HuH-7.5 (cell line): ENCODE data around the gene FBXW5.

Experiments
- DNase-seq: peaks from one replicate; pipeline ENCODE4 v3.0.0; 2011; ENCODE audit warnings: low spot score

FBXW5 gene, protein sequence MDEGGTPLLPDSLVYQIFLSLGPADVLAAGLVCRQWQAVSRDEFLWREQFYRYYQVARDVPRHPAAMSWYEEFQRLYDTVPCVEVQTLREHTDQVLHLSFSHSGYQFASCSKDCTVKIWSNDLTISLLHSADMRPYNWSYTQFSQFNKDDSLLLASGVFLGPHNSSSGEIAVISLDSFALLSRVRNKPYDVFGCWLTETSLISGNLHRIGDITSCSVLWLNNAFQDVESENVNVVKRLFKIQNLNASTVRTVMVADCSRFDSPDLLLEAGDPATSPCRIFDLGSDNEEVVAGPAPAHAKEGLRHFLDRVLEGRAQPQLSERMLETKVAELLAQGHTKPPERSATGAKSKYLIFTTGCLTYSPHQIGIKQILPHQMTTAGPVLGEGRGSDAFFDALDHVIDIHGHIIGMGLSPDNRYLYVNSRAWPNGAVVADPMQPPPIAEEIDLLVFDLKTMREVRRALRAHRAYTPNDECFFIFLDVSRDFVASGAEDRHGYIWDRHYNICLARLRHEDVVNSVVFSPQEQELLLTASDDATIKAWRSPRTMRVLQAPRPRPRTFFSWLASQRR

DNA sequence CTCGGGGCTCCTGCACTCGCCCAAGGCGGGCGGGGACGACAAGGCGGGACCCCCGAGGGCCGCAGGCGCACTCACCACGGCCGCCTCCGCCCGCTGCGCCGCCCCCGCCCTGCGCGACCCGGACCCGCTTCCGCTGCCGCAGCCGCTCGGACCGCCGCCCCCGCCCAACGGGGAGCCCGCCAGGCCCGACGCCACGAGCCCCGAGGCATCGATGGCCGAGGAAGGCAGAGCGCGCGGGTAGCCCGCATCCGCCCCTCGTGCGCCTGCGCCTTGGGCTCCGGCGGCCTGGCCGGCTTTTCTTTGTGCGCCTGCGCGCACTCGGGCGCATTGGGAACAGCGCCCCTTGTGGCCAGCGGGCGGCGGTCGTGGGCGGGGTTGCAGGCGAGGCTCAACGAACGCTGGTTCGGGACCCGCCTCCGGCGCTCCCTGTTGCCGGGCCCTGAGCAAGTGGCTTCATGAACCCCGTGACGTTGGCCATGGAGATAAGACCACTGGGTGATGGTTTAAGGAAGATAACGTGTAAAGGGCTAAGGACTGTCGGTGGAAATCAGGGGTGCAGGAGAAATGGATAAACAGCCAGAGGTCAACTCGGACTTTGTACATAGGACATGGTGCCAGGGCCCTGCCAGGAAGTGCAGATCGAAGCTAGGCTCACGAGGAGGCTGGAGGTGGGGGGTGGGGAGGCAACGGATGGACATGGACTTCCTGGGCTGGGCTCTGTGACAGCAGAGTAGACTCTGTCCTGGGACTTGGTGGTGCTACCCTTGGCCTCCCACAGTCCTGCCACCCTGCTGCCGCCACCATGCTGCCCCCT lies at the start of gene FBXW5, which contains the start of gene C8G:
FBXW5 (minus strand) TSS at position 220 of the 814 bp plus-strand sequence. CDS start 655 bp downstream, outside the sequence.
C8G (plus strand) TSS at position 725 of the 814 bp plus-strand sequence; CDS start at position 803, 78 bp downstream.
- DNase-seq = peak; percentile 99

DNA sequence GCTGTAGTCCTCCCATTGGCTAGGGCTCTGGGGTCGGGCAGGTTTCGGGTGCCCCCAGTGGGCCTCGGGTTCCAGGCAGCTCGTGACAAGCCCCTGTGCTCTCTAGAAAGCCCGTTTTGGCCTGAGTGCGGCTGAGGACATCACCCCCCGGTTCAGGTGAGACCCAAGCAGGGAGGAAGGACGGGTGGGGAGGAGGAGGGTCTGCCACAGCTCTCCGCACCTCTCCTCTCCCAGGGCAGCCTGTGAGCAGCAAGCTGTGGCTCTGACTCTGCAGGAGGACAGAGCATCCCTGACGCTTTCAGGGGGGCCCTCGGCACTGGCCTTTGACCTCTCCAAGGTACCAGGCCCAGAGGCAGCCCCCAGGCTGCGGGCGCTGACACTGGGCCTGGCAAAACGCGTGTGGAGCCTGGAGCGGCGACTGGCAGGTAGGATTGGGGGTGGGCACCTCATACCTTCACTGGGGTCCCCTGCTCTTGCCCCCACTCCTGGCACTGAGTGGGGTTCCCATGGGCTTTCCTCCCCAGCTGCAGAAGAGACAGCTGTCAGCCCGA lies 48.4 kb upstream of the FBXW5 start:
- no peak for DNase-seq

DNA sequence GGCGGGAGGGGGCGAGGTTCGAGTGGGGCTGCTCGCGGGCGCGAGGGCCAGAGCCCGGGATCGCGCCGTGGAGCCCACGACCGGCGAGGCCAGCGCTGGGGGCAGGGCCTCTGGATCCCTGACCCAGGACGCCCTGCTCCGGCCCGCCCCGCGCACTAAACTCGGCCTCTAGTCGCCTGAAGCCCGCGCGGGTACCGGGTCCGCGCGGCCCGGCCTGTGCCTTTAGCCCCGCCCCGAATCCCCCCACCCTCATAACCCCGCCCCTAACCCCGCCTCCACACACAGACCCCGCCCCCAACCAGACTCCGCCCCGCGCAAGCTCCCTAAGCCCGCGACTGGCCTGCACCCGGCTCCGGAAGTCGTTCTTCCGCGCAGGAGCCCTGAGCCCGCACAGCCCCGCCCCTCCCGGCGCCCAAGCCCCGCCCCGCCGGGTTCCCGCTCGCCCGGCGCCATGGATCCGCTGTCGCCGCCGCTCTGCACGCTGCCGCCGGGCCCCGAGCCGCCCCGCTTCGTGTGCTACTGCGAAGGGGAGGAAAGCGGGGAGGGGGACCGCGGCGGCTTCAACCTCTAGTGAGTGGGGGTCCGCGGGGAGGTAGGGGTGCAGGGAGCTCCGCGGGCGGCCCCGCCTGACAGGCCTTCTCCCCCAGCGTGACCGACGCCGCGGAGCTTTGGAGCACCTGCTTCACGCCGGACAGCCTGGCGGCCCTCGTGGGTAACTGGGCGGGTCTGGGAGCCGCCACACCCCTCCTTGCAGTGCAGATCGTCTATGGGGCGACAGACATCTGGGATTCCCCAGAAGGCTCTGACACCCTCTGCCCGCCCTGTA lies 47.7 kb upstream of the FBXW5 start, which contains the start of gene PAXX:
PAXX (plus strand) TSS at position 430 of the 826 bp plus-strand sequence; CDS start at position 452, 22 bp downstream.
- peak; percentile 100 for DNase-seq

DNA sequence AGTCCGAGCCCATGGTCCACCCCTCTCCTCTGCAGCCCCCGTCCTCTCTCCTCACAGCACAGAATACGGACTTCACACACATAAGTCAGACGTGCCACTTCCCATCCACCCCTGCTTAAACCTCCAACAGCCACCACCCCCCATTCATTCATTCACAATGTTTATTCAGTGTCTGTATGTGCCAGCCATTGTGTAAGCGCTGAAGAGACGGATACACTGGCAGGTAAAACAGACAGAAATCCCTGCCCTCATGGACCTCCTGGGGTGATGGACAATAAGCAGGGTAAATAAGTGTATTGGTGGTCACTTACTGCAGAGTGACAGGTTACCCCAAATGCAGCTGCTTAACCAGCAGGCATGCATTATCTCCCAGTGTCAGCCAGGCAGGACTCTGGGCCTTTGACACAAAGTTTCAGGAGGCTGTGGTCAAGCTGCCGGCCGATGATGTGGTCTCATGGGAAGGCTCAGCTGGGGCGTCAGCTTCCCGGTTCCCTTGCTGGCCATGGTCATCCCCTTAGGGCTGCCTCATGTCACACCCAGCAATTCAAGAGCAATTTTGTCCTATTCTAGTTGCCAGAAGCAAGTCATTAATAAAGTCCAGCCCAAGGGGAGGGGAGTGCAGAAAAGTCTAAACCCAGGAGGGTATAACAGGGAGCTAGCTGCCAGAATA lies 45.8 kb upstream of the FBXW5 start:
- DNase-seq = no peak

DNA sequence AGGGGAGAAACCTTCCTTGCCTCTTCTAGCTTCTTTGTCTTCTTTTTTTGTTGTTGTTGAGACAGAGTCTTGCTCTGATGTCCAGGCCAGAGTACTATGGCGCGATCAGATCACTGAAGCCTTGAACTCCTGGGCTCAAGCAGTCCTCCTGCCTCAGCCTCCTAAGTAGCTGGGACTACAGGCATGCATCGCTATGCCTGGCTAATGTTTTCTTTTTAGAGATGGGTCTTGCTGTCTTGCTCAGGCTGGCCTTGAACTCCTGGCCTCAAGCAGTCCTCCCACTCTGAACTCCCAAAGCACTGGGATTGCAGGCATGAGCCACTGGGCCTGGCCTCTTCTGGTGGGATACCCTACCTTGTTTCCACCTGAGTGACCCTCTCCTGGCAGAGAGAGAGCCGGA lies 44.3 kb upstream of the FBXW5 start:
- DNase-seq = no peak

DNA sequence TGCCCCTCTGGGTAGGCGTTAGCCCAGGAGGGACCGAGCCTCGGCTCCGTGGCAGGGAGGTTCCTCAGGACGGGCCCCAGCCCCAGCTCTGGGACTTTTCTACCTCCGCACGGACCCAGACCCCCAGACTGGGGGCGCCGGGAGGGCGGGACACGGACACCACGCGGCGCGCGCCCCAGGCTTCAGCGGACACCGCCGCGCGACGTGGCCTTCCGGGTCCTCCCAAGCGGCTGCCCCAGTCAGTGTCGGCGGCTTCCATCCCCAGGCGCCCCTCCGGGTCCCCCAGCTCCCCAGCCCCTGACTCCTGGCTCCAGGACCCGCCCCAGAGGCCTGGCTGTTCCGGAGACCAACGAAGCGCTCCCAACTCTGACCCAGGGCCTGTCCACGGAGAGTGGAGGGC lies 41.3 kb upstream of the FBXW5 start:
- no peak for DNase-seq

DNA sequence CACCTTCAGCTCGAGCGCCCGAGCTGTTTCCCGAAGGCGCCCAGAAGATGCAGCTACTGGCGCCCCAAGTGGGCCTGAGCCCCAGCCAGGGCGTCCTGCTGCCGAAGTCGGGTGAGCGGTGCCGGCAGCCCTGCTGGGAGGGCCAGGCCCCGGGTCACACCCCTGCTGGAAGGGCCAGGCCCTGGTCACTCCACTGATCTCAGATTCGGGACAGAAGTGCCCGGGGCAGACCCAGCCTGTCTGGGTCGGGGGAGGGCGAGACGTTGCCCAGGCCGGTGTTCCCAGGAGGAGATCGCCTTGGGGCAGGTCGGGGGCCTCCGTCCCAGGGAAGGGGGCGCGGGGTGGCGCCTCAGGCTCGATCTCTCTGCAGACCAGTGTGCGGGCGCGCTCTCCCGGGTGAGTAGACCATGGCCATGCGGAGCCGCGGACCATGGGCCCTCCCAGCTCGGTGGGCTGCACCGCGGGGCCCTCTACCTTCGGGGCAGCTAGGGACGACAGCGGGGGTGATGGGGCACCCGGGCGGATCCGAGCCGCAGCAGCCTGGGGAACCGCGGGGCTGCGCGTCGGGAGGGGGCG lies 40.6 kb upstream of the FBXW5 start:
- no peak for DNase-seq

DNA sequence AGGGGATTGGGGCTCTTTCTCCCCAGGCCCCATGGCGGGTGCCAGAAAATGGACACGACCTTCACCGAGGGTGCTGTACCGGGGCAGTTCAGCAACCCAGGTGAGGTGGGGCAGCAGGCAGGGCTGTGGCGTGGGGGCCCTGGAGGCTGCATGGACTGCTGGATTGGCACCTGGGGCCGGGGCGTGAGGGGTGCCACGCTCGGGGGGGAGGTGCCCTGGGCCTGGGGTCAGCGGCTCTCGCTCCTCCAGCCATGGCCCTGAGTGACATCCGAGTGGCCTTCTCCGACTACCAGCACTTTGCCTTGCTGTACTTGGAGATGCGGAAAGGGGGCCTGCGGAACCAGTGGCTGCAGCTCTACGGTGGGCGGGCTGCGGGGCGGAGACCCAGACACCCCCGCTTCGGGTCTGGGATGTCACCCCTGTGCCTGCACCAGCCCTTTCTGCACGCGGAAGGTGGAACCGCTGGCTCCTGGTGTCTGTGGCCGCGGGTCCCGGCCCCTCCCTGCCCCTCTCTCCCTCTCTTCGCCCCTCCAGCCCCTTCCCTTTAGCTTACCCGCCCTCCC lies 40.0 kb upstream of the FBXW5 start:
- DNase-seq = no peak

DNA sequence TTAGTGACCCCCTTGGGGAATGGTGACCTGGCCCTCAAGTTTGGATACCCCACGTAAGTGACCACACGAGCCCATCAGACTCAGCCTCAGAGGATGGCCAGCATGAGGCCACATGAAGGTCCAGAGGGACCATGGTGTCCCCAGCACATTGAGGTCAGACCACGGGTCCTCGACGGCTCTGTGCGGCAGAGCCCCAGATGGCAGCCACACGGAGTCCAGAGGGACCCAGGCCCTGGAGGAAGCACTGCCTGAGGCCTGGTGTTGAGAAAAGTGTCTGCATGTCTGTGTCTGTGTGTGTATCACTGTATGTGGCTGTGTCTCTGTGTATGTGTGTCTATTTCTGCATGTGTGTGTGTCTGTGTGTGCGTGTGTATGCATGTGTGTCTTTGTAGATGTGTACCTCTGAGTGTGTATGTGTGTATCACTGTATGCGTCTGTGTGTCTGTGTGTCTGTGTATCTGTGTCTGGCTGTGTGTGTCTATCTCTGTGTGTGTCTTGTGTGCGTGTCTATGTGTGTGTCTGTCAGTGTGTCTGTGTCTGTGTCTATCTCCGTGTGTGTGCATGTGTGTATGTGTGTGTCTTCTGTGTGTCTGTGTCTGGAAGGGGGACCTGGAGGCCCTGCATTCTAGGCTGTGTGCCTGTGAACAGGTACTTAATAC lies 39.2 kb upstream of the FBXW5 start:
- no peak for DNase-seq

DNA sequence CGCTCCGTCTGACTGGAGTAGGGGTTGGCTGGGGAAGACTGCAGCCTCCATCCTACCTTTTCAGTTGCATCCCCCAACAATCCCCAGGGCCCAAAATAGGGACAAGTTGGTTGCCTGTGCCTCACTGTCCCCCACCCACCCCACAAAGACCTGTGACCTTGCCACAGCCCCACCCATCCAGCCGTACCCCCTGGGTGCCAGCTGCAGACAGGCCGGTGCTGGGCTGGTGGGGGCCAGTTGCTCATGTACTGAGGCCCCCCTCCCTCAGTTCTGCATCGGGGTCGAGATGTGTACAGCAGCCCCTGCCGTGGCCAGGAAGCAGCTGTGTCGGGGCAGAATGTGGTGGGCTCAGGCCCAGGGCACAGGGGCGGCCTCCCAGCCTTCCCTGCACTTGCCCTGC lies 38.6 kb upstream of the FBXW5 start:
- no peak for DNase-seq

DNA sequence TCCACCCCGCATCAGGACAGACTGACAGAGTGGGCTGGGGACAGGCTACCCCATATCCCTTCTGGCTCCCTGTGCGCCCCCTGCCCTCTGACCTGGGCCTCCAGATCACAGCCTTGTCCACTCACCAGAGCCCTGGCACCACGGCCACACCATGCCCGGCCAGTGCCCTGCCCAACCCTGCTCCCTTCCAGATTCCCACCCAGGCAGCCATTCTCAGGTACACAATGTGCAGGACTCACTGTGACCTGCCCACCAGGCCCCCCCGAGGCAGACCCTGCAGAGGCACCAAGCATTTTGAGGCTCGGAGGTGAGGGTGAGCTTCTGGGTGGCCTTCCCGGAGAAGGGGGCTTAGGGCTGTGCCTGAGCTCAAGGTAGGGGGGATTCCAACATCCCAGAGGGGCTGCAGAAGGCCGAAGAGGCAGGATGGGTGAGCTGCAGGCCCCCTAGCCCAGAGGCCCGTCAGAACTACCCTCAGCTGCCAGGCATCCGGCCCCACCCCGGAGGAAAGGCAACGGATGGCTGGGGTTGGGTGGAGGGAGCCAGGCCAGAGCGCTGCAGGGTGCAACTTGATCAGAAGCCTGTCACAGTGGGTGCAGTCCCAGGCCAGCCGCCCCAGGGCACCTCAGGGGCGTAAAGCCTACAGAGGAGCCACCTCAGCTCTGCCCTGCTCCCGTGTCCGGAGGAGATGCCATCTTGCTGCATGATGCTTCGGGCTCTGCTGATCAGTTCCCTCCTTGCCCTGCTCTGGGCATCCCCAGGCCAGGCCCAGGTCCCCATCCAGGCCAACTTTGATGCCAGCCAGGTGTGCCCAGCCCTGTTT lies 37.9 kb upstream of the FBXW5 start, which contains the start of gene LCNL1:
LCNL1 (plus strand) TSS at position 762 of the 820 bp plus-strand sequence. CDS start 594 bp downstream, outside the sequence.
- DNase-seq = no peak

DNA sequence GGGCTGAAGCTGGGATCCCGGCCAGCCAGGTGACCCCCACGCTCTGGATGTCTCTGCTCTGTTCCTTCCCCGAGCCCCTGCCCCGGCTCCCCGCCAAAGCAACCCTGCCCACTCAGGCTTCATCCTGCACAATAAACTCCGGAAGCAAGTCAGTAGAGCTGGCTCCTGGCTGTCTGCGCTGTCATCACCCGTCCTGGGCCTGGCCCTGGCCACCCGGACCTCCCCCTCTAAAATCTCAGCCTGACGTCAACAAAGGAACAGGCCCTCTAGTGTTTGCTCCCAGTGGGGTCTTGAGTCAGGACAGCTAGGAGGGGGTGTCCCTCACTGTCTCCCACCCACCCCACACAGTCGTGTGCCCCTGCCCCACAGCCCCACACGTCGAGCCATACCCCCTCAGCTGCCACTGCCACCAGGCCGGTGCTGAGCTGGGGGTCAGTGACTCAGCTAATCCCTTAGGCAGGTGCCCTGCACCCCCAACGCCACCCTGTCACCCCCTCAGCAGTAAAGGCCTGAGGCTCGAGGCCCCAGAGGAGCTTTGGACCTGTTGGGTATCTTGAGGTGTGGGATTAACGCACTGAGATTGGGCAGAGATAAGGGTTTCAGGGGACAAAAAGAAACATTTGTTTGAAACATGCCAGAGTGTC lies 37.2 kb upstream of the FBXW5 start:
- DNase-seq = no peak

DNA sequence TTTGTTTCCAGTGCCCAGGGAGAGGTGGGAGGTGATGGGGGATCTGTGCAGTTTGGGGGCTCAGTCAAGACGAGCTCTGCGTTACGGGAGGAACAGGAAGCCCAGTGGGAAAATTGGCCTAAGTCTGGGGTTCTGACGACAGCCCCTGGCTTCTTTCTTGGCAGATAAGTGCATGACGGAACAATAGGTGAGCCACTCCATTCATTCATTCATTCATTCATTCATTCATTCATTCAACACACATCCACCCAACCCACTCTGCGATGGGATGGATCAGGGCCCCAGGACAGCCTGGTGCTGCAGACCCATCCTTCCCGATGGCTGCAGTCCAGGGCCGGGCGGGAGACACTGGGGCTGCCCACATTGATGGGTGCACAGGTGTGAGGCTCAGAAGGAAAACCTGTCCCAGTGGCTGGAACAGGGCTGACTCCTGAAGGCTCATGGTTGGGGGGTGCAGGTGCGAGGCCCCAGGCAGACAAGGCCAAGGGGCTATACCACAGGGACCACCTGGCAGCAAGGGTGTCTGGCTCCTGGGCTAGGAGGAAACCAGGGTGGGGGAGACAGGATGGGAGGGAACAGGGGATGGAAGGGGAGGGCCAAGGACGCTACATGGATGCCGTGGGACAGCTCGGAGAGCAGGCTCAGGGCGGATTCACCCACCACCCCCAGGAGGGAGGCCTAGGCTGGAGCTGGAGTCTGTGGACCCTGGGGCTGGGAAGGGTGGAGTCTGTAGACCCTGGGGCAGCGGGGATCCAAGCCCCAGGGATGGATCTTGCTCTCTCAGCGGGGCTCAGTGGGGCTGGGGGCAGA lies 36.3 kb upstream of the FBXW5 start:
- DNase-seq = no peak

DNA sequence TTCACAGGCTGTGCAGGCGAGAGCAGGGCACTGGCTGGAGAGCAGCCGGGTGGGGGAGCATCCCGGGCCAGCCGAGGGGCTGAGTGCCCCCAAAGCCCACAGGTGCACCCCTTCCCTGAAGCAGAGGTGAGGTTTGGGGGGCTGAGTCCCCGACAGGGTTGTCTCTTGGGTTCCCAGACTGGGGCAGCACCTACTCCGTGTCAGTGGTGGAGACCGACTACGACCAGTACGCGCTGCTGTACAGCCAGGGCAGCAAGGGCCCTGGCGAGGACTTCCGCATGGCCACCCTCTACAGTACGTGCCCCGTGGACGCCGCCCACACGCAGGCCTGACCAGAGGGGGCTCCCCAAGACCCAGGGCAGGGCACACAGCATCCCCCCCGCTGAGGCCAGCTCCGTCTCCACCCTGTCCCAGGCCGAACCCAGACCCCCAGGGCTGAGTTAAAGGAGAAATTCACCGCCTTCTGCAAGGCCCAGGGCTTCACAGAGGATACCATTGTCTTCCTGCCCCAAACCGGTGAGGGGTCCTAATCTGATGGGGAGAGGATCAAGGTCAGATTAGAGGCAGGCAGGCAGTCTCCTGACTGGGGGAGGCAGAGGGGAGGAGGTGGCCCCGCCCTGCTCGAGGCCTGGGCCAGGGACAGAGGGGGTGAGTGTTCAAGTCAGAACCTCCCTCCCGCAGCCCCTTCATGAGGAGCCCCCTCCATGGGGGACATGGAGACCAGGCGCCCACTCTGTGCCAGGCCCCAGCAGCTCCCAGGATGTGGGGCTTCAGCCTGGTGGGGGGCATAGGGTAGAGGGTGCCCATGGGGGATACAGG lies 35.4 kb upstream of the FBXW5 start:
- no peak for DNase-seq

DNA sequence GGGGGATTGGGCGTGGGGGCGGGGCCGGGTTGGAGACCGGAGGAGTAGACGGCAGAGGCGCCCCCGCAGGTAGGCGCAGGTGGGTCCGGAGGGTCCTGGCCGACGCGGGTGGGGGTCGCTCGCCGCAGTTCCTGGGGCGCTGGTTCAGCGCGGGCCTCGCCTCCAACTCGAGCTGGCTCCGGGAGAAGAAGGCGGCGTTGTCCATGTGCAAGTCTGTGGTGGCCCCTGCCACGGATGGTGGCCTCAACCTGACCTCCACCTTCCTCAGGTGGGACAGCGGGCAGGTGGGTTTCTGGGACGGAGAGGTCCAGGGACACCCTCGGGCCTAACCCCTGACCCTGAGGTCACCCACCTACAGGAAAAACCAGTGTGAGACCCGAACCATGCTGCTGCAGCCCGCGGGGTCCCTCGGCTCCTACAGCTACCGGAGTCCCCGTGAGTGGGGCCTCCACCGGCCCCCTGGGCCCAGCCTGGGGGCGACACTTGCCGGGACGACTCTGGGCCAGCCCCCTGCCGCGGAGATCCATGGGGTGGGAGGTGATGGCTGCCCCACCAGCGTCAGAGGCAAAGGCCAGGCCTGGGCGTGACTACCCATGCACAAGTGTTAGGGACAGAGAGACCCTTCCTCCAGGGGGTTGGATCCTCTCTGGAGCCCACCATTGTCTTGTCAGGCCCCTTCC lies 34.5 kb upstream of the FBXW5 start:
- no peak for DNase-seq
